HG02981 (cell line): ENCODE results near the gene SUGCT.

Experiments used
- ATAC-seq: cut with Tn5 transposase; IDR thresholded peaks from one replicate; pipeline ENCODE4 v1.9.1; 2021; ENCODE audit warnings: mild to moderate bottlenecking, moderate library complexity; ENCODE audit not compliant: unreplicated experiment

The SUGCT gene

DNA sequence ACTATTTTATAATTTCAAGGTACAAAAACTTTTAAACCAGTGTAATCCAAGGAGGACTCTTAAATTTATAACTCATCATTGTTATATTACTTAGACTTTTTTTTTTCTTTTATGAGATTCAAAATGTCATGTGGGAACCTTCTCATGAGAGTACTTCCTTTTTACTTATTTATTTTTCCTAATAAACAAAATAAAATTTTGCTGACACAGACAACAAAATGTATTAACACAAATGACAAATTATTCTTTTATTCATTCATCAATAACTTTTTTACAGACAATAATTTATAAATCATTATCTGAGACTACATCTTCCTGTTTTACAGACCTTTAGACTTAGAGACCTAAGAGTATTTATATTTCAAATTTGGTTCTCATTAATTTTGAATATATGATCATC is 706.2 kb downstream of the SUGCT start:
- no peak for ATAC-seq

DNA sequence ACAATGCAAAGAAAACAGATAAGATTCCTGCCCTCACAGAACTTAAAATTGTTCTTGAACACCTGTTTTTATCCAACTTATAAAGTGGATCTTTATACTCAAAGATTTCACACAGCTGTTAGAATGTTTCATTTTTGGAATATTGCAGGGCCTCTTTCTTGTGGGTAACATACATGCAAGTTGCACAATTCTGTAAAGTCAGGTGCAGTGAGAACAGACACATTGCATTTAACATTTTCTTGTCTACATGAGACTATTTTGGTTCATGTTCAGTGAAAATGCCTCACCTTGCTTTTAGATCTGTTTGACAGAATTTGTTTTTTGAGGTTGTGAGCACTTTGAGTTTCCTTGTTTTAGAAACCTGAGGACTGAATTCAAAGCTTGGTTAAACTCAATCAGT is 707.8 kb downstream of the SUGCT start:
- no peak for ATAC-seq

DNA sequence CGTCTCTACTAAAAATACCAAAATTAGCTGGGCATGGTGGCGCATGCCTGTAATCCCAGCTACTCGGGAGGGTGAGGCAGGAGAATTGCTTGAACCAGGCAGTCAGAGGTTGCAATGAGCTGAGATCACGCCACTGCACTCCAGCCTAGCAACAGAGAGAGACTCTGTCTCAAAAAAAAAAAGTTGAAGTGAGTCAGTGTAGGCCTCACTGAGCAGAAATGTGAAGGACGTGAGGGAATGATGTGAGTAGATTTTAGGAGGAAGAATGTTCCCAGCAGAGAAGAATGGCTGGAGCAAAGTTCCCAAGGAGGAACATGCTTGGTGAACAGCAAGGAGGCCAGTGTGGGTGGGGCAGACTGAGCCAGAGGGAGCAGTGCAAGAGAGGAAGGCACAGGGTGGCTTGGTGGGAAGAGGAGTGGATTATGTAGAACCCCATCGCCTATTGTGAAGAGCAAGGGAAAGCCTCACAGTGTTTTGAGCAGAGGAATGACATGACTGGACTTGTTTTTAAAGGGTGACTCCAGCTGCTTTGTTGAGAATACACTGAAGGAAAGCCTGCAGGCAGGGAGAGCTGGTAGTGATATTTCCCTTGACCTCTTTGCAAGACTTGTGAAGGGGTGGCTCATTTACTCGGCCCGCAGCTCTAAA is 708.7 kb downstream of the SUGCT start:
- no peak for ATAC-seq

DNA sequence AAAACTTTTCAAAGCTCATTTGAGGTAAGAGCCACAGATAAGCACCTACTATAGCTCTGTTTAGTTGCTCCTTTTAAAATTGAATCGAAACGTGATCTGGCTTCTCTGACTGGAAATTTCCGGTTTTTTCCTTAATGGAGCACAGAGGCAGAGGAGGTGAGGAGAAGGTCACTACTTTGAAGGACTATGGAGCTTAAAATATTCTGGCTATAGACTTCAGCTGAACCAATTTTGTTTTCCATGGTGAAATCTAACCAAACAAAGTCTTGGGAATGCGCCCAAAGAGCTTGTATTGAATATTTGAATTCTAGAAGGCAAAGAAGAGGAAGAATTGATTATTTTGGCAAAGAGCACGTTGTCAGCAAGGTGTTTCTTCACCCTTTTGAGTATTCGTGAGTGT is 711.1 kb downstream of the SUGCT start:
- ATAC-seq: no peak

DNA sequence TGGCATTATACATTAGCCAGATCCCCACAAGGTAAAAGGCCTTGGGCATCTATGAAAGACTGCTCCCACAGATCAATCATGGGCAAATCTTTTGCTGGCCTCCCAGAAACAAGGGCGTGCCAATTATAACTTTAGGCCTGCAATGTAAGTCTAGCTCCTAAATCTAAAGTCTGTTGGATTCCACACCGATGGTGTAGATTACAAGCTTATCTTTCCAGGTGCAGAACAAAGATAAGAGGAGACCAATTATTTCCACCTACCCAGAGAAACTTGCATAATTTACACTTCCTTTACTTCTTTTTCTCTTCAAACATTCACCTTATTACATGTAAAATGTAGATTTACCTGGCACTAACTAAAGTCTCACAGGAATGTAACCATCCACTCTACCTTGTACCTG is 713.1 kb downstream of the SUGCT start:
- ATAC-seq: no peak

DNA sequence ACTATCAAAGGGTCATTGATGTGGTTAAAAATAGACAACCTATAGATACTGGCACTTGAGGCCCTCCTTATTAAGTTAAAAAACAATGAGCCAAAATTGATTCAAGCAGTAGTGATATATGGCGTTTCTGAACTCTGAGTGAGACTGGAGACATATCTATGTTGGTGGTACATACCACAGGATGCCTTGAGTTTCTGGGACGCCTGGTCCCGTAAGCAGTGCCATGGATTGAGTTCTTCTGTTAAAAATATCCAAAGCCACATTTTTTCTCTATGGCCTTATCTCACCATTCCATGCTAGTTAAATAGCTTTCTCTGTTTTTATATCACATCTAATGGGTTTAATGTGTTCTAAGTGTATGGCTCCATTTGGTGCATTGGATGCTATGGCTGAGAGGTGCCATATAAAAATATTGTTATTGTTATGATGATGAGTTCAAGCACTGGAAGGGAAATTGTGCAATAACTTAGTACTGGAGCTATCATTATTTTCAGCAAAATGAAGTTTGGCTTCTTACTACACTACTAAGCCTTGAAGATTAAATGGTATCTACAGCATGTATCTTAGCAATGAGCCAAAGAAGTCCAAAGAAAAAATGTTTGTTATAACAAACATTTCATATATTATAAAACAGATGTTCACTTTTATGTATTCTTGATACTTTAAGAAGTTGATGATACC is 713.9 kb downstream of the SUGCT start:
- no peak for ATAC-seq

DNA sequence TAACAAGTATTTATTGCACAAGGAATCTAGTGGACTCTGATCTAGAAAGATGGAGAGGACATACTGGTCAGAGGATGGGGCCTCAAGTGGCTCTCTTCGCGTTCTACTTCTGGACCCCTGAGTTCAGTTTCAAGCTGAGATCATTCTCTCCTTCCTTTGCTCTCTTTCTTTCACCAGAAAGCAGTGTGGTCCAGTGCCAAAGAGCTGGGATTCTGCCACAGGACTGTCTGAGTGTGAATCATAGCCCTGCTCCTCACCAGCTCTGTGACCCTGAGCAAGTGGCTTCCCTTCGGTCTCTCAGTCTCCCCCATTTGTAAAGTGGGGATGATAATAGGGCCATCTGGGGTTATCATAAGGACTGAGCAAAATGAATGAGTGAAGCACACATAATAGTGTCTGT is 715.2 kb downstream of the SUGCT start:
- no peak for ATAC-seq

DNA sequence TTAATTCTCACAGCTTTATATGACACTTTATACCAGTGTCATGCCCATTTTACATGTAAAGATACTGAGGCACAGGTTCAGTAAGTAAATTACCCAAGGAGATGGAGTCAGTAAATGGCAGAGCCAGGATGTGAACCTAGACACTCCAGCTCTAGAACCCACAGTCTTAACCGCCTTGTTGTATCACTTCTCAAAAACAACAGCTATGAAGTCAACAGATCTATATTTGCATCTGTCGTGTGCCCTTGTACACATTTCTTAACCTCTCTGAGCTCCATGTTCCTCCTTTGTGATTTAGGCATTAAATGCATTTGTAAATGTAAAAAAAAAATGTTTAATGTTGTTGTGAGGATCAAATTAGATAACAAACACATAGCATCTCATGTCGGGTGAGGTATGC is 716.2 kb downstream of the SUGCT start:
- no peak for ATAC-seq

DNA sequence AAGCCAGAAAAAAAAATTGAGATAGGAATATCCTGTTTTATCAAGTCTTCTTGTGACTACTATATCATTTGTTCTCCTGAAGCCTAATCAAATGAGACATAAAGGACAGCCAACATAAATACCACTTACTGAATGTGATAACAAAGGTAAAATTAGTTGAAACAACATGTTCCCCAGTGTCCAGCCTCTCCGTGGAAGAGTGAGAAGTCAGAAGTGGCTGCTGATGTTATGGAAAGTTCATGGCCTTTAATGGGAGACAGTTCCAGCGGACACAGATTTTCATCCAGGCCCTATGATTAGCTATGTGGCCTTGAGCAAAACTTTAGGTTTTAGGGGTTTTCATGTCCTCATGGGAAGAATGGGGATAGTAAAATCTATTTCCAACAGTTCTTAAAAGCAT is 724.3 kb downstream of the SUGCT start:
- ATAC-seq: no peak

DNA sequence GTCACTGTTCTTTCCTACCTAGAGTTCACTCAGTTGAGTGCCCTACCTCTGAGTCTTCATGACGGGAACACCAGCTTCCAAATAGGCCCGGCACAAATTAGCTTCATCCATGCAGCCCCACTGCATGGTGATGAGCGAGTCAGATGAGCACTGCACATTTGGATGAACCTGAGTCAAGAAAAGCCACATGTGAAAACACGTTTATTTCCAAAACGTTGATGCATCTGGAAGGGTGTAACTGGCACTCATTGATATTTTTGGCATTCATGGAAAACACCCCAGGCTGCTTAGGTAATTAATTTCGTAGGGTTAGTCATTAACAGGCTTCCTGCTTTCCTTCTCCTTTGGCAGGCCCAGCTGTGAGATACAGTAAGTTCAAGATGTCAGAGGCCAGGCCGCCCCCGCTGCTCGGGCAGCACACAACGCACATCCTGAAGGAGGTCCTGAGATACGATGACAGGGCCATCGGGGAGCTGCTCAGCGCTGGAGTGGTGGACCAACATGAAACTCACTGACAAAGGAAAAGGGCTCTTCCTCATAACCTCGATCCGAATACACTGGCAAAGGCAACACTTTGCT is 725.2 kb downstream of the SUGCT start:
- ATAC-seq: no peak

DNA sequence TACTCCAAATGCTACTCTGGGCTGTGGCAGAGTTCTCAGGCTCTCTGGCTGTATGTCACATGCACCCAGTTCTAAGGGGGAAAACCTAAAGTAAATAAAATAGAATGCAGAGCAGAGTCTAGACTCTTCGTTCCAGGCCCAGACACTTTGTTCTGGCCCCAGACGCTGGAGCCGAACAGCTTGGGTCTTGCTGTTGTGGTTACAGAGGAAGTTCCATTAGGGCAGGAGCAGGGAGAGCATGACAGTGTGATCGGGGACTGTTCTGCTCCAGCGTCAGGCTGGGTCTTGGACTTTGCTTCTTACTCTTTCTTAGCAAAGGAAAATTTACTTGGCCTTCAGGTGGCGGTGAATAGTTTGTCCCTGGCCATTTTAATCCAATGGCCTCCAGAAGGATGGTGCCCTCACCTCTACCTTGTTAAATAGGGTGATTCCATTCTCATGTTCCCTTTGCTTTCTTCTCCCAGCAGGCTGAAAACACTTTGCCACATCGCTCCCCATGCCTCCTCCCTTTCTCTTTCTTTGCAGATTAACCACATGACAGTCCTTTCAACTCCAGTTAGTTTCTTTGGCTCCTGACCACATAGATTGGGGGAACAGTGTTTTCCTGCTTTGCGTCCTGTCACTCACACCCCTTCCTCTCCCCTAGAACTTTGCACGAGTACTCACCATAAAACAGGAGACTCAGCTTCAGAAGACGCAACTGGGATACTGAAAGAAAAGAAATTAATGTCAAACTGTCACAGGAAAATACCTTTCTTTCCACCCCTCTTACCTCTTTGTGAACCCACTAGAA is 730.8 kb downstream of the SUGCT start:
- no peak for ATAC-seq

DNA sequence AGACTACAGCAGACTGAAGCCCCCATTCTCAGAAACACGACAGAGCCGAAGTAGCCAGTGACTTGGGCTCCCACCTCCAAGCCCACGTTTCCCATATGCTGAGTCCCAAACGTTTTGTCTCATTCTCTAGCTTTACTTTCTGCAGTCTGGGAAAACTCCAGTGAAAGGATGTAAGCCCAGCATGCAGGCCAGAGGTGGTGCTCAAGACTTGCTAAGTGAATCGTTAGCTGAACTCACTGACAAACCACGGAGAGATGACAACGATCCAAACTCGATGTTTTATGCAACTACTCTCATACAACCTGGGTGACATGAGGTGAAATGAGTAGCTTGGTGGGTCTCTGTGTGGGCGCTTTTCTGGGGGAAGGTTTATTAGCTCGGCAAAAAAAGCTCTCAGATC is 731.8 kb downstream of the SUGCT start:
- ATAC-seq: no peak

DNA sequence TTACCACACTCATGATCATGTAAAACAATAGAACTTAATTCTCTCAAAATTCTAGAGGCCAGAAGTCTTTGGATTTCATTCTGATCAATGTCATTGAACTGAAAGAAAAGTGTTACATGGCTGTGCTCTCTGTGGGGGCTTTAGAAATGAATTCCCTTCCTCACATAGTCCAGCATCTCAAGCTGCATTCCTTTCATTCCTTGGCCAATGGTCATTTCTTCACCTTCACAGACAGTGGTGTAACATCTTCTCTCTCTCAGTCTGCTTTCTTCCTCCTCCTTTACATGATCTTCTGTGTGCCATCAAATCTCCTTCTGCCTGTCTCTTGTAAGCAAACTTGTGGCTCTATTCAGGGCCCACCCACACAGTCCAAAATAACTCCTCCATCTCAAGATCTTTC is 735.3 kb downstream of the SUGCT start:
- no peak for ATAC-seq

DNA sequence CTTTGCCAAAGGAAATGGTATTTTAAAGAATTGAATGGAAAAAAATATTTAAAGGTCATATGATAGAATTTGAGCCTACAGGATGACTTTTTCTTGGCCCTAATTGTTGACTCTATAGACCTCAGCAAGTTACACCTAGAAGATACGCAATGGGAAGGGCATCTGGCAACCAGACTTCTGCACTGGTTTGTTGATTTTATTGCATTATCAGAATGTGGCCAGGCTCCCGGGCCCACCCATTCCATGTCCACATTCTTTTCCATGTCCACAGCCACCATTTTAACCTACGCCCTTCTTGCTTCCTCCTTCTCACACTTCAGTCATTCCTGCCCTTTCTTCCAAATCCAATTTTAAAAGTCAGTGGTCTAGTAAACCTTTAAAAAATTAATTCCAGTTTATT is 738.4 kb downstream of the SUGCT start:
- no peak for ATAC-seq

DNA sequence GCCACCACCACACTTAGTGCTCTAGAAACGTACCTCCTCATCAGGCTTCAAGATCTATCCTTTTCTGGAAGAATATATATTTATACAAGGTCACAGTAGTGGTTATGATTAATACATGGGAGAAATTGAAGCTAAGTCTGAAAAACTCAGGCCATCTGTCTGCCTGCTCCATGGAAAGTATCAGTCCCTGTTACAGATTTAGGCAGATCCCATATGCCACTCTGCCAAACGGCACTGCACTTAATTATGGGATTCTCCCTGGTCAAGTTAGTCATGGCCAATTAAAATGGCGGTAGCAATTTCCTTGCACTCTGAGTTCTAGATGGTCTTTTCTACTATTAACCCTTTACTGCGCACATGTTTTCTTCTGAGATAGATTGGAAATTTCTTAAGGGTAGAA is 740.0 kb downstream of the SUGCT start:
- ATAC-seq: no peak

DNA sequence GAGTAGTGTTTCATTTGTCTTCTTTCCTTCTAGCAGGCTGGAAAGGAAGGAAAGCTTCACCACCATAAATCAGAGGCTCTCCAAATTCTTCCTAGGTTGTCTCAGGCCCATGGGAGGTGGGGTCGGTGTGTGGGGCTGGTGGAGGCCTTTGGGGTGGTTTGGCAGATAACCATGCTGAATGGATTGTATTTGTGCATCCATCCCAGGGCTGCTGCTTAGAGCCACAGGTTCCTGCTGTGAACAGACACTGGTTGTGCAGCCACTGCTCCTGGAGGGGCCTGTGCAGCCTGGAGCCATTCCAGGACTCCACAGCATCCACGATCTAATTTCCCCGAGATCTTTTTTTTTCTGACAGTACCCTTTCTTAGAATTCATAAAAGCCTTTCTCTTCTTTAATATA is 741.8 kb downstream of the SUGCT start:
- no peak for ATAC-seq

DNA sequence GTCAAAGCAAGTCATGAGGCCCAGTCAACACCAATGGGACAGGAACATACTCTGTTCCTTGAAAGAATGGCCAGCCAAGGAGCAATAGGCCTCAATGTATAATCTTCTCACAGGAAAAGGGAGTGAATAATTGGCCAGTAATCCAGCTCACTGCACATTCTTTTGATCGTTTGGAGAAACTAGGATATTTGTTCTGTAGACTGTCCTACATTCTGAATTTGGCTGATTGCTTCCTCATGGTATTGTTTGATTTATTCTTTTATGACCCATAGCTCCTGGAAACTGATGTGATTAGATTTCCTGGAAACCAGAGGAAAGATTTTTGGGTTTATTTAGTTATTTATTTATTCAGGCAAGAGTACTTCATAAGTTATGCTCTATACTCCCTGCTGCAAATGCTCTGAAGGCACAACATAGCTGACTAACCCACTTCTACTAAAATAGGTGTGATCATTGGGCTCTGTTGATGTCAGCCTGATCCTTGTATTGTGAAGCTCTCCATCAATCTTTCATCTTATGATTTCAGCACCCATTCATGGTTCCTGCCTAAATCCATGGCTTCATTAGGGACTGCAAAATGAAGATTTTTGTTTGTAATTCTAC is 745.2 kb downstream of the SUGCT start:
- ATAC-seq: no peak

DNA sequence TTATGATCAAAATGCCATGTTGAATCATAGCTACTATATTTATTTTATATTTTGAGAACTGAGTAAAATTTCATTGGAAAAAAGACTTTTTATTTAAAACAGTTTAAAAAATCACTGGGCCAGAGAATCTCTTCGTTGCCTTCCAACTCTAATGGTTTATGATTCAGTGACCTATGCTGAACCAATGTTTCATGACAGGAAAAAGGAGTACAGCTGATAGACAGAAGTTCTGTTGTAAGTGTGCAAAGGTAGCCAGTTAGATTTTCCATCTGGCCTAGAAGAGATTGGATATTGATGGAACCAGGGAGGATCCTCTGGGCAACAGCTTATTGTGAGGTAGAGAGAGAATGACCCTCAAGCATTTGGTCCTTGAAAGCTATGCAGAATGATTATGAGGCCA is 745.8 kb downstream of the SUGCT start:
- no peak for ATAC-seq

DNA sequence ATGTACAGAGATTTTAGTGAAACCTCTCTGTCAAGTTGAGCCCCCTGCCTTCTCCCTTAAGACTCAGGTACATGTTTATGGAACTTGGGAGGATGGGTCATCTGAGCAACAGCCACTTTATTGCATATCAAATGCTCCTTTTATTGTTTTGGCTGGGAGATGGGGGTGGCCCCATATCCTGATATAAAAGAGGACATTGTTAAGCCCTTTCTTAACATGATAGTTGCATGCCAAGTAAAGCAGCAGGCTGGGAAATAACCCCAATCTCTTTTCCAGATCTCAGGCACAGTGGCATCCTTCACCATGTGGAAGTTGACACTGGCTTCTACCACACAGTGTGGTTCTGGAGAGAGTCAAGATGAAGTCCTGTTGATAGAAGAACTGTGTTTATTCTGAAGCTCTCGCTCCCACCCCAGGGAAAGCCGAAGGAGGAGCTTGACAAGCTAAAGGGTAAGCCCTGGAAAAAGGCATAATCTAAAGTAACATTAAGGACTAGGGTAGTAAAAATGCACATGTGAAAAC is 746.7 kb downstream of the SUGCT start:
- ATAC-seq: no peak

DNA sequence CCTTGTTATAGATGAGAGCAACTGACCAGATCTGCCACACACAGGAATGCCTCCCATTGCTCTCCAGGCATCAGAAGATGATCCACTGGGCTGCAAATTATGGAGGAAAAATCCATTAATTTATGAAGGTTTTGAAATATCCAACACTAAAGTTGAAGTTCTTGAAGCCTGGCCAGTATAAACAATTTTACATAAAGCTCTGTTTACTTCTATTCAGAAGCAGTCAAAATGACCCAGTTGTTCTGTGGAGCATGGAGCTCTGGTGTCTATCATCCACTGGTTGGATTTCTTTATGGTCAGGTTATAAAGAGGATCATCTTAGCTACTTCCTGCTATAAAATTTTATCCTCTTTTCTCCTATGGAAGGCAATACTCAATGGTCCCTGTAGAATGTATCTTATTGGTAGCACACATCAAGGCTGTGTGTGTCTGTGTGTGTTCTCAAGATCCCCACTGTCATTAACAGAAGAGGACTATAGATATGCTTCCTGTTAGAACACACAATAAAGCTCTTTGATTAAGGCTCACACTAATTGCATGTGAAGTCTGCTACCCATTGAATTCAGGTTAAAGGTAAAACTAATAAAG is 747.4 kb downstream of the SUGCT start:
- ATAC-seq: no peak

DNA sequence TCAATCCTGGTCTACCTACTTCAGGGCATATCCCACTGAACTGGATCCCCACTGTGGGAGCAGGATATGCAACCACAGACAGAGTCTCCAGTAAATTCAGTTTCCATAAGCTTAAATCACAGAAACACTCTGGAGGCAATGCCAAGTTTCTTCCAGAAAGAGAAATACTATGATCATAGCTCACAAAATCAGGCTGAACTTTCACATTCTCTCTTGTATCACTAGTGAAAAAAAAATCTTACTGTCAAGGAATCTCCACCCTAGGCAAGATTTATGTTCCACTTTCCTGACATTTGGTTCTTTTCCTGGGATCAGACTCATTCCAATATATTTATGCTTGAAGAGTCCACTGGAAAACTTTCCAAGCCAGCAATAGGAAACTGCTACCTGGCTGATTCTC is 749.0 kb downstream of the SUGCT start:
- ATAC-seq: no peak
